CD4-positive, alpha-beta T cell treated with Interleukin-4 for 4 hours (primary cell): ENCODE measurements around the gene MAST1.
"Not testable (repeated sequence)": the region's sequence is repeated elsewhere in the genome, so short reads cannot be mapped to it uniquely, and the experiment has no call there.

ENCODE experiments used
- DNase-seq: peaks from one replicate; pipeline ENCODE4 v3.0.0-alpha.2; 2020

The MAST1 gene

DNA sequence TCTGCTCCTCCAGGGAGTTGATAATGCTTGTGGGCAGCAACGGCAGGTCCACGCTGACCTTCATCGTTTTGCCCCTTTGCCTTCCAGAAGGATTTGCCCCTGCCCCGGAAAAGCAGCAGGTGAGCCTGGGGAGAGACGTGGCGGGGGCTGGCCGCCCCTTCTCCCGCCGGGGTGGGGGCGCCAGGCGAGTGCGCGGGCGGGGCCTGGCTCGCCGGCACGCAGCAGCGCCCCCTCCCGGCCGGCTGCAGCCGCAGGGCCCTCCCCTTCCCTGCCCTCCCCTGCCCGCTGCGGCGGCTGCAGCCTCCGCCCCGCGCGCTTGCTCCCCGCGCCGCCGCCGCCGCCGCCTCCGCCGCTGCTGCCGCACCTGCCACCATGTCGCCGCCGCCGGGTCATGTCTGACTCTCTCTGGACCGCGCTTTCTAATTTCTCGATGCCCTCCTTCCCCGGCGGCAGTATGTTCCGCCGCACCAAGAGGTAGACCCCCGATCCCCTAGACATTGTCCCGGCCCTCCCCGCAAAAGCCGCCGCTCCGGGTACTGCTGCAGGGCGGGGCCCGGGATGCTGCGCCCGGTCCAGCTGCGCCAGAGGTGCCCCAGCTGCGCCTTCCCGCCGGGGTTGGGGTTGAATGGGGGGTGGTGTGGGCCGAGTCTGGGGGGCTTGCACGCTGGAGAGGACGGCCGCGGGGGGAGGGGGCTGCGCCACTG is at the start of gene MAST1:
Gene MAST1 (plus strand): TSS at position 334 of the 704 bp plus-strand sequence. CDS start 58 bp downstream, at position 392.
- DNase-seq = no peak

DNA sequence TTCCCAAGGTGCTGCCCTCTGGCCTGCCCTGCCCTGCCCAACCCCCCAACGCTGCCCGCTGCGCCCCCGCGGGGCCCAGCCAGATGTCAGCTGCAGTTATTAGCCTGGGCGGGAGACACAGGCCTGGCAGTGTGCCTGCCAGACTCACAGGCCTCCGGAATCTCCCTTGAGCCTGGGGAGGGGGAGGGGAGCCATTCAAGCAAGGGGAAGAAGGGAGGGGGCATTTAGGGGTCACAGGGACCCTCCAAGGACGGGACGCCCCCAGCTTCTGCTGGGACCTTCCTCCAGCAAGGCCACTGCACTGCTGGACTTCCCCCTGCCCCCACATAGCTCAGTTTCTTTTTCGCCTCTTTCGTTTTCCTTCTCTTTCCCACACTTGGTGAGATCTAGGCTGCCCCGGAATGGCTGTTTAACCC is 49.6 kb upstream of the MAST1 start:
- peak; percentile 63 for DNase-seq

DNA sequence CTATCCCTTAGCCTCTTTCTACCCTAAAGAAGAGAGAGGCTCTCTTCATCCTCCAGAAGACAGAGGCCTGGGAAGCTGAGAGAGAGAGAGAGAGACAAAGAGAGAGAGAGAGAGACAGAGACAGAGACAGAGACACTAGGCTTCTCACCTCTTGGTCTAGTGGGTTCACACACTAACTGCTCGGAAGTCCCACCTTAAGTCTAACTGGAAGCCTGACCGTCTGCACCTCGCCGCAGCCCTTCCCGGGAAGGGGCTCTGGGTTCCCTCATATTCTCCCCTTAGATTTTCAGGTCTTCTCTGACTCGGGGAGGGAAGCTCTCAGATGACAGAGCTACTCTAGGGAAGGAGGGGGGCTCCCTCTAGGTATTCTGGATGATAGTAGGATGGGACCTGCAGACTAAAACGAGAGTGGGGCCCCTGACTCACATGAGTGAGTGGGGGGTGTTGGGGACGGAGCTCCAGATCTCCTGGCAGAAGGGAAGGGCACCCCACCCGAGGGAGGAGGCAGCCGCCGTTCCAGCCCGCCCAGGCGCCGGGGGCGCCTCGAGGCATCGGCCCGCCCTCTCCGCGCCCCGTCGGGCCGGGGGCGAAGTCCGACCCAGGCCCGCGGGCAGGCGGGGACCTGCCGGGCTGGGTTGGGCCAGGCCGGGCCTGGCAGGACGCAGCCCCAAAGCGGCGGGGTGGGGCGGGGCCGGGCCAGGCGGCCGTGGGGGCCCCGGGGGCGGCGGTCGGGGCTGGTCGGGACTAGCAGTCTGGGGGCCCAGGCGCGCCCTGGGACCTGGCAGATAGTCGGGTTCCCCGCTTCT is 49.0 kb upstream of the MAST1 start:
- DNase-seq = peak; percentile 39

DNA sequence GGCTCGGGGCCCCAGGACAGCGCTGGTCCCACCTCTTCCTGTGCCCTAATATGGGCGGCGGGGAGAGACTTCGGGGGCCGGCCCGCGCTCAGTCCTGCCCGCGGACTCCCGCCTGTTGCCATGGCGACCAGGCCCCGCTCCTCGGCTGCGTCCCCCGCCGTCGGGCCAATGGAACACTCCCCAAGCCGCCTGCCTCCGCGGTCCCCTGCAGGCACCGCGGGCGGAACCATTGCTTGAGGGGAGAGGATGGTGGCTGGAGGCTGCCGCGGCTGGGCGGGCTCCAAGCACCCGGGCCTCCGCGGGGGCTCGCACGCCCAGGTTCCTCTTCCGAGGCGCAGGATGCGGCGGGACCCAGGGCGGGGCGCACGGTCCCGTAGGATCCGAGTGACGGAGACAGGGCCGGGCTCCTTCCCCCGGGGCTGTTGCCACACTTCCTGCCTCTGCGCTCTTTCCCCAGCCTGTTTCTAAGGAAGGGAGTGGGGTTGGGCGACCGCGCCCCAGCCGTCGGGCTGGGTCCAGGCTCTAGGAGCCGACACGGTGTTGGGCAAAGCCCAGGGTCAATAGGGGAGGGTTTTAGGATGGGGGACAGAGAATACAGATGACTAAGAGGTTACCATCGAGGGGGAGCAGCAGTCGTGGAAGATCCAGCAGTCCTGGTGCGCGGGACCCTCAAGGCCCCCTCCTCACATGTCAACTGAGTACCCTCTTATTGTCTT is 48.3 kb upstream of the MAST1 start:
- peak; percentile 97 for DNase-seq

DNA sequence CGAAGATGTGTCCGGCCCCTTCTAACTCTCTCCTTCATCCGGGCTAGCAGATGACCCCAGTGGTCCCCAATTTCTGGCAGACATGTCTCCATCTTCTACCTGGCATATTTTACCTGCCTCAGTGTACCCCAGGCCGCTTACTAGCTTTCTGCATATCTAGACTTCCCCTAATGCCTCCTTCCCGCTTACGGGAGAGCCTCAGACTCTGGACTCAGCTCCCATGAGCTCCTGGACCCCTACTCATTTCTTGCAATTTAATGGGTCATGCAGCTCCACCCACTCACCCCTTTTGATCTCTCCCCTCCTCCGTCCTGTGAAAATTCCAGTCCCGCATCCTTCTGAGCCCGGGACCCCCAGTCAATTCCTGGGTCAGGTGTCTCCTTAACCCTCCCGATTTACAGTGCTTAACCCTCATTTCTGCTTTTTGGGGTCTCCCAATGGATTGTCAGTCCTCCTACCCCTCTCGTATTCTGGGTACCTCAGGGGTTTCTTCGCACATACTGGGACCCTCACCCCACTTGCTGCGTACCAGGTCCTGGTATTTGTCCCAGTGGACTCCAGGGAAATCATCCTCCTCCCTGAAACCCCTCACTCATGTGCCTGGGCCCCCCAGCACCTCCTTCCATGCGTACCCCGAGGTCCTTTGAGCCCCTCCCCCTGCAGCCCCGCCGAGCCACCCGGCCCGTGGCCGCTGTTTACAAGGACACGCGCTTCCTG is 47.5 kb upstream of the MAST1 start:
- no peak for DNase-seq

DNA sequence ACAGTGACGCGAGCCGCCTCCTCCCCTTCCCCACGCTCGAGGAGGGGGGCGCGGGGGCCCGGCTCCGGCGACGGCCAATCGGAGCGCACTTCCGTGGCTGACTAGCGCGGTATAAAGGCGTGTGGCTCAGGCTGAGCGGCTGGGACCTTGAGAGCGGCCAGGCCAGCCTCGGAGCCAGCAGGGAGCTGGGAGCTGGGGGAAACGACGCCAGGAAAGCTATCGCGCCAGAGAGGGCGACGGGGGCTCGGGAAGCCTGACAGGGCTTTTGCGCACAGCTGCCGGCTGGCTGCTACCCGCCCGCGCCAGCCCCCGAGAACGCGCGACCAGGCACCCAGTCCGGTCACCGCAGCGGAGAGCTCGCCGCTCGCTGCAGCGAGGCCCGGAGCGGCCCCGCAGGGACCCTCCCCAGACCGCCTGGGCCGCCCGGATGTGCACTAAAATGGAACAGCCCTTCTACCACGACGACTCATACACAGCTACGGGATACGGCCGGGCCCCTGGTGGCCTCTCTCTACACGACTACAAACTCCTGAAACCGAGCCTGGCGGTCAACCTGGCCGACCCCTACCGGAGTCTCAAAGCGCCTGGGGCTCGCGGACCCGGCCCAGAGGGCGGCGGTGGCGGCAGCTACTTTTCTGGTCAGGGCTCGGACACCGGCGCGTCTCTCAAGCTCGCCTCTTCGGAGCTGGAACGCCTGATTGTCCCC is 46.8 kb upstream of the MAST1 start, which contains the start of gene JUNB:
Gene JUNB (plus strand): TSS at position 142 of the 706 bp plus-strand sequence. CDS start 286 bp downstream, at position 428.
- peak; percentile 98 for DNase-seq

DNA sequence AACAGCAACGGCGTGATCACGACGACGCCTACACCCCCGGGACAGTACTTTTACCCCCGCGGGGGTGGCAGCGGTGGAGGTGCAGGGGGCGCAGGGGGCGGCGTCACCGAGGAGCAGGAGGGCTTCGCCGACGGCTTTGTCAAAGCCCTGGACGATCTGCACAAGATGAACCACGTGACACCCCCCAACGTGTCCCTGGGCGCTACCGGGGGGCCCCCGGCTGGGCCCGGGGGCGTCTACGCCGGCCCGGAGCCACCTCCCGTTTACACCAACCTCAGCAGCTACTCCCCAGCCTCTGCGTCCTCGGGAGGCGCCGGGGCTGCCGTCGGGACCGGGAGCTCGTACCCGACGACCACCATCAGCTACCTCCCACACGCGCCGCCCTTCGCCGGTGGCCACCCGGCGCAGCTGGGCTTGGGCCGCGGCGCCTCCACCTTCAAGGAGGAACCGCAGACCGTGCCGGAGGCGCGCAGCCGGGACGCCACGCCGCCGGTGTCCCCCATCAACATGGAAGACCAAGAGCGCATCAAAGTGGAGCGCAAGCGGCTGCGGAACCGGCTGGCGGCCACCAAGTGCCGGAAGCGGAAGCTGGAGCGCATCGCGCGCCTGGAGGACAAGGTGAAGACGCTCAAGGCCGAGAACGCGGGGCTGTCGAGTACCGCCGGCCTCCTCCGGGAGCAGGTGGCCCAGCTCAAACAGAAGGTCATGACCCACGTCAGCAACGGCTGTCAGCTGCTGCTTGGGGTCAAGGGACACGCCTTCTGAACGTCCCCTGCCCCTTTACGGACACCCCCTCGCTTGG is 46.1 kb upstream of the MAST1 start:
- DNase-seq = peak; percentile 73

DNA sequence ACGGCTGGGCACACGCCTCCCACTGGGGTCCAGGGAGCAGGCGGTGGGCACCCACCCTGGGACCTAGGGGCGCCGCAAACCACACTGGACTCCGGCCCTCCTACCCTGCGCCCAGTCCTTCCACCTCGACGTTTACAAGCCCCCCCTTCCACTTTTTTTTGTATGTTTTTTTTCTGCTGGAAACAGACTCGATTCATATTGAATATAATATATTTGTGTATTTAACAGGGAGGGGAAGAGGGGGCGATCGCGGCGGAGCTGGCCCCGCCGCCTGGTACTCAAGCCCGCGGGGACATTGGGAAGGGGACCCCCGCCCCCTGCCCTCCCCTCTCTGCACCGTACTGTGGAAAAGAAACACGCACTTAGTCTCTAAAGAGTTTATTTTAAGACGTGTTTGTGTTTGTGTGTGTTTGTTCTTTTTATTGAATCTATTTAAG is 45.4 kb upstream of the MAST1 start:
- DNase-seq = no peak

DNA sequence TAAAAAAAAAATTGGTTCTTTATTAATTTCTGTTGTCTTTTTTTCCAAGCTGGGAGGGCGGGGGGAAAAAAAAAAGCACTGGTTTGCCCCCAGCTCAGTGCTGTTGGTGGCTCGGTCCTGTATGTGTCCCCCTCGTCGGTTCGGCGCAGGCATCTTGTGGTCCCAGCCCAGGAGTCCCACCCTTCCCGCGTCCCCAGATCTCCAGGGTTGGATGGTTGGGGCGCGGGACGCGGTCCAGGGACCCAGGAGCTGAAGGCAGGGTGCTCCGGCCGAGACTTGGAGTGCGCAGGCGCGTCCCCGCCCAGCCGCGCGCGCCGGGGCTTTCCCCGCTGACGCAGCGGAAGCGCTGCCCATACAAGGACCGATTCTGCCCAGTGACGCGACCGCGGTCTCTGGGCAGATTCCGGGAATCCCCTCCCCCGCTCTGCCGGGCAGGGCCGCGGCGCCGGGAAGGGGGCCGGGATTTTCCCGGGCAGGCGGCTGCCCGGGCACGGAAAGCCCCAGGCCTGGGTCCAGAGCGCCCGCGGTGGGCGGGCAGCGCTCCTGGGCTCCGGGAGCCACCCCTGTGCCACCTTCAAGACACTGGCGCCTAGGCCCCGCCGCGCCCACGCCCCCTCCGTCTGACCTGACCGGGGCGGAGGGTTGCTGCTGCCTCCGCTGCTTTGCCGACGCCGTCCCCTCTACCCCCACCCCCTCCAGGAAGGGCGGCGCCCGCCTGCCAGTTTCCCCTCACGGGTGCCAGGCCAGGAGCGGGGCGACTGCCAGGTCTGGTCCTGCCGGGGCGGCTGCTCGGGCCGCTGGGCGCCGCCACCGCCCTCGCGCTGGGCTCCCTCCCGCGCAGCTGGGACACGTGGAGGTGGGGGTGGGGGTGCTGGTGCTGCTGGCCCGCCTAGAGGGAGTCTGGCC is 44.8 kb upstream of the MAST1 start:
- peak; percentile 95 for DNase-seq

DNA sequence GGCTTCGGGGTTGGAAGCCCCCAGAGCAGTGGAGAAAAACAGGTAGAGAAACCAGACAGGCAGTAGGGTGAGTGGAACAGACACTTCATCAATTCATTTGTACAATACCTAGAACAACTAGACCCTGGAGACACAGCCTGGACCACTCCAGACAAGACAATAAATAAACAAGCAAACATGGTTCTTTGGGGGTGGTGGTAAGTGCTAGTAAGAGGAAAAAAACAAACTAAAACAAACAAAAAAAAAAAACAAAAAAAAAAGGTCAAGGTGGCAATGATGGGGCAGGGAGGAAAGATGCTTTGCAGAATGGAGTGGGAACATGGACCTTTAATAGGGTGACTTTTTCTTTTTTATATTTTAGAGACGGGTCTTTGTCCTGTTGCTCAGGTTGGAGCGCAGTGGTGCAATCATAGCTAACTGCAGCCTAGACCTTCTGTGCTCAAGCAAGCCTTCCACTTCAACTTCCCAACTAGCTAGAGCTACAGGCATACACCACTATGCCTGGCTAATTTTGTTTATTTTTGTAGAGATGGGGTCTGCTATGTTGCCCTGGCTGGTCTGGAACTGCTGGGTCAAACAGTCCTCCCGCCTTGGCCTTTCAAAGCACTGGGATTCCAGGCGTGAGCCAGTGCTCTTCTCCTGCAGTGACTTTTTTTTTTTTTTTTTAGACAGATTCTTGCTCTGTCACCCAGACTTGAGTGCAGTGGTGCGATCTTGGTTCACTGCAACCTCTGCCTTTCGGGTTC is 43.9 kb upstream of the MAST1 start:
- DNase-seq = peak; percentile 14

DNA sequence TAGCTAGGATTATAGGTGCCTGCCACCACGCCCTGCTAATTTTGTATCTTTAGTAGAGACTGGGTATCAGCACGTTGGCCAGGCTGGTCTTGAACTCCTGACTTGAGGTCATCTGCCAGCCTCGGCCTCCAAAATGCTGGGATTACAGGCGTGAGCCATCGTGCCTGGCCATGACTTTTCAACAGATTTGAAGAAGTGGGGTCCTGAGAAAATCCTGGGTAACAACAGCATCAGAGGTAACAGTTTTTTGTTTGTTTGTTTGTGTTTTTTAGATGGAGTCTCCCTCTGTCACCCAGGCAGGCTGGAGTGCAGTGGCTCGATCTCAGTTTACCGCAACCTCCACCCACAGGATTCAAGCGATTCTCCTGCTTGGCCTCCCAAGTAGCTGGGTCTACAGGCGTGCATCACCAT is 43.3 kb upstream of the MAST1 start:
- no peak for DNase-seq

DNA sequence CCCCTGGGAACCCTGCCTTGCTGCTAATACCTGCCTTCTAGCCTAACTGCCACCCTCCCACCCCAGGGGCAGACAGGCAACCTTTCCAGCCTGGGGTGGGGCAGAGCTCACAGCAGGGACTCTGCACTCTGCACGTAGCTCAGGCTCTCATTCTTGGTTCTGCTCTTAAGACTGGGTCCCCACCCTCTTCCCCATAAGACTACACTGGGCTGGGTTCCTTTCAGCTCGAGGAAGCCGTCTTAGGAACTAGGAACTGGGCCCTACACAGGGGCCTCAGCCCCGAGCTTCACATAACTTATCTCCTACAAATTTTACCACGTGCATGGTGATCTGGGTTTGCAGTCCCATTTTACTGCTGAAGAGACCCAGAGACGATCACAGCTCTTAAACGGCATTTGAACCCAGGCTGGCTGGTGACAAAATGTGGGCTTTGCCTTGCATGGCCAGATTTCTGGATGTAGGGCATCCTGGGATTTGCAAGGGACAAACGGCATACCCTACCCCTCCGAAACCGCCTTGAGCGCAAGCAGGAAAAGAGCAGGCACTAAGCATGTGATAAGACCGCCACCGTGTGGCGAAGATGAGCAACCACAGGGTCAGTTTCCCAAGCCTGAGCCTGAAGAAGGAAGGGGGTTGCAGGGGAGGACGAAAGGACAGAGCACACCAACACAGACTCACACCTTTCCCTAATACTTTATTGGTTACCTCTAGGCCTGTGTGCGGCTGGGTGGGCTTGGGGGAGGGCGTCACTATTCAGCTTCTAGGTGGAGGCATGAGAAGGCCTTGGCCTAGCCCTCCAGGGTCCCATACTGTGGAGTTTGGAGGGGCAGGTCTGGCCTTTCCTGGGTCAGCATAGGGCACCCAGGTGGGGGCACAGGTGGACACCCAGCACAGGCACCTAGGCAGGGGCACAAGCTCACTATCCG is 41.9 kb upstream of the MAST1 start:
- DNase-seq = peak; percentile 78

DNA sequence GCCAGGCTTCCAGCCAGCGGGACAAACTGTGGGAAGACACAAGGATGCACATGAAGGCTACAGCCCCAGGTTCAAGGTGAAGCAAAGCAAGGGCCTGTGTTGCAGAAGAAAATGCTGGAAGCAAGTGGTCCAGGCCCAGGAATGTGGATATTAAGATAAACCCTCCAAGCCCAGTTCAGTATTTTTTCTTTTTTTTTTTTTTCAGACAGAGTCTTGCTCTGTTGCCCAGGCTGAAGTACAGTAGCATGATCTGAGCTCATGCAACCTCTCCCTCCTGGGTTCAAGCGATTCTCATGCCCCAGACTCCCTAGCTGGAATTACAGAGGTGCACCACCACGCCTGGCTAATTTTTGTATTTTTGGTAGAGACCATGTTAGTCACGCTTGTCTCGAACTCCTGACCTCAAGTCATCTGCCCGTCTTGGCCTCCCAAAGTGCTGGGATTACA is 41.2 kb upstream of the MAST1 start:
- no peak for DNase-seq

DNA sequence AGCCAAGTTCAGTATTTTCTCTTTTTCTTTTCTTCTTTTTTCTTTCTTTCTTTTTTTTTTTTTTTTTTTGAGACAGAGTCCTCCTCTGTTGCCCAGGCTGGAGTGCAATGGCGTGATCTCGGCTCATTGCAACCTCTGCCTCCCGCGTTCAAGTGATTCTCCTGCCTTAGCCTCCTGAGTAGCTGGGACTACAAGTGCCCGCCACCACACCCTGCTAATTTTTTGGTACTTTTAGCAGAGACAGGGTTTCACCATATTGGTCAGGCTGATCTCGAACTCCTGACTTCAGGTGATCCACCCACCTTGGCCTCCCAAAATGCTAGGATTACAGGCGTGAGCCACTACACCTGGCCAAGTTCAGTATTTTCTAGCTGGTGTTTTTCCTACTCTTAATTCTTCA is 40.7 kb upstream of the MAST1 start:
- not testable (repeated sequence) for DNase-seq

DNA sequence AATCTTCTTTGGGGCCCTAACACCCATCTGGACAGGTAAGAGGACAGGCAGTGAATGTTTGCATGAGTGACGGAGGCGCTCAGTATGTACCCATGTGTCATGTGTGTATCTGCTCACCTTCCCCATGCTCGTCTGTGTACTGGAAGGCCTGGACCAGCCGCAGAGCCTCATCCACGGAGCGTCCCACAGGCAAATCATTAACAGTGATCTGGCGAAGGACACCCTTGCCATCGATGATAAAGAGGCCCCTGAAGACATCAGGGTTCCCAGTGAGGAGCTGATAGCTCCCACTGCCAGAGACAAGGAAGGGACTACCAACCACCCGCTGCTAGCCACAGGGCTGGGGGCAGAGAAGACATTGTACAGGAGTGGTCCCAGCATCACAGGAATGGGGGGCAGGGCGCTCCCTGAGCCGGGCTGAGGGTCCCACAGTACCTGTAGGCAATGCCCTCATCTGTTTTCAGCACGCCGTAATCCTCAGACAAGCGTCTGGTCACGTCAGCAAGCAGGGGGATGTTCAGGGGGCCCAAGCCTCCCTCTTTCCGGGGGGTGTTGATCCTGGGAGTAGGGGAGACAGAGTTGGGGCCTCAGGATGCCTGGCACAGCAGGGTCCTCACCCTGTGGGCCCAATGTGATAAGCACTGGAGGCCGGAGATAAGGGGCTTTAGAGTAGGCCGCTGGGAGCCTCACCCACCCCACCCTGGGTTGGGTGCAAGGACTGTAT is 38.4 kb upstream of the MAST1 start:
- DNase-seq = no peak

DNA sequence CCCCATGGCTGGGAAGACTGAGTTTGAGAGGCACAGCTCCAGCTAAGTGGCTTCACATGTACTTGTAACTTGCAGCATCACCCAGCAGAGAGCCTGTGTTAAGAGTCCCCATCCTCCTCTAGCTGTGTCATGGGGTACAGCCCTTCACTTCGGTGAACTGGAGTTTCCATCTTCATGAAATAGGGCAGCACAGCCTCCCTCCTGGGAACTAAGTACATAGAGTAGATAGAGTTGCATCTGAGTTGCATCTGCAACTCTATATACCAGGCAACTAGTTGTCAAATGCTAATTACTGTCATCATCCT is 37.9 kb upstream of the MAST1 start:
- DNase-seq = no peak

DNA sequence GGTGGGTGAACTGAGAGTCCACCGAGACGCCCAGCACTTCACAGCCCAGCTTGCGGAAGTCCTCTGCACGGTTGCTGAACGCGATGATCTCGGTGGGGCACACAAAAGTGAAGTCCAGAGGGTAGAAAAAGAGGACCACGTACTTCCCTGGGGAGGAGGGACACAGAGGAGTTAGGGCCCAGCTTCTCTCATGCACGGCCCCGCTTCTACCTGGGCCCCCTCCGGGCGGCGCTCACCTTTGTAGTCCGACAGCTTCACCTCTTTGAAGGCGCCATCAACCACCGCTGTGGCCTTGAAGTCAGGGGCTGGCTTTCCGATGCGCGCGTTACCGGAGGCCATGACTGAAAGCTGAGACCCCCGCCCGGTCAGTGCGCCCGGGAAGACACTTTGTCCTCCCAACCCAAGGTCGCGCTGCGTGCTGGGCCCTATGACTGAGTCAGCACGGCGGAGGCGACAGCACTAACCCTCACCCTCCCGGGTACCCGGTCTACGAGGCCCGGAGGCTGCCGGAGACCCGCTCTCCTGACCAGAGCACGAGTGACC is 37.3 kb upstream of the MAST1 start:
- DNase-seq = no peak
